WTC11 (cell line): ENCODE measurements around the gene CNGA4. TPM values are rescaled to one million over a fixed set of nuclear protein-coding genes. Genes with fewer than 3 reads are reported as not detected.

ENCODE experiments used
- ATAC-seq: fragments of 200-7000 bp; cut with Tn5 transposase; 2 replicates; pipeline ENCODE4 v1.10.0; 2021; ENCODE audit warnings: mild to moderate bottlenecking, moderate library complexity
- CTCF ChIA-PET: fragments of 300-600 bp; sonication (Branson Sonifier 250); formaldehyde crosslinking; loops from one replicate; lab custom pipeline; 2021; ENCODE audit warnings: antibody characterized with exemption; lab: Charles Lee
- POLR2A ChIA-PET: fragments of 350-600 bp; sonication (Branson Sonifier 250); formaldehyde crosslinking; loops from one replicate; lab custom pipeline; 2021; ENCODE audit warnings: antibody characterized with exemption; lab: Charles Lee
- DNase-seq: peaks from one replicate; pipeline ENCODE4 v3.0.0; 2021; ENCODE audit warnings: low spot score
- H3K27ac Mint-ChIP-seq: 2 replicates; pipeline ENCODE4 v1.8.0; 2021; ENCODE audit warnings: mixed read lengths
- H3K27me3 Mint-ChIP-seq: 2 replicates; pipeline ENCODE4 v1.8.0; 2021; ENCODE audit warnings: low read depth, mild to moderate bottlenecking, moderate library complexity, mixed read lengths
- H3K36me3 Mint-ChIP-seq: 2 replicates; pipeline ENCODE4 v1.8.0; 2021; ENCODE audit warnings: mixed read lengths
- H3K4me1 Mint-ChIP-seq: 2 replicates; pipeline ENCODE4 v1.8.0; 2022; ENCODE audit warnings: mixed read lengths
- H3K4me3 Mint-ChIP-seq: 2 replicates; pipeline ENCODE4 v1.8.0; 2021; ENCODE audit warnings: mild to moderate bottlenecking, moderate library complexity, mixed read lengths
- H3K9me3 Mint-ChIP-seq: 2 replicates; pipeline ENCODE4 v1.8.0; 2021; ENCODE audit warnings: mixed read lengths
- ATF3 ChIP-seq: sonication (generic); formaldehyde crosslinking; conservative IDR thresholded peaks from 2 replicates; pipeline ENCODE4 v1.8.1; 2022; ENCODE audit warnings: mild to moderate bottlenecking, missing genetic modification reagents
- CREM ChIP-seq: sonication (generic); formaldehyde crosslinking; IDR thresholded peaks from 2 replicates; pipeline ENCODE4 v1.8.1; 2022; ENCODE audit warnings: mild to moderate bottlenecking, missing genetic modification reagents, moderate library complexity
- CTCF ChIP-seq: fragments of 200-600 bp; IDR thresholded peaks from 2 replicates; pipeline ENCODE4 v1.8.0; 2022; ENCODE audit warnings: antibody characterized with exemption
- ELF4 ChIP-seq: sonication (generic); formaldehyde crosslinking; IDR thresholded peaks from 2 replicates; pipeline ENCODE4 v1.8.1; 2022; ENCODE audit warnings: low read depth, mild to moderate bottlenecking, moderate library complexity, missing genetic modification reagents
- GABPB1 ChIP-seq: sonication (generic); formaldehyde crosslinking; IDR thresholded peaks from 2 replicates; pipeline ENCODE4 v1.8.1; 2023; ENCODE audit warnings: mild to moderate bottlenecking, missing genetic modification reagents
- IRF2 ChIP-seq: sonication (generic); formaldehyde crosslinking; IDR thresholded peaks from 2 replicates; pipeline ENCODE4 v1.8.0; 2022; ENCODE audit warnings: low read depth, missing genetic modification reagents, borderline replicate concordance
- MAX ChIP-seq: sonication (generic); formaldehyde crosslinking; IDR thresholded peaks from 2 replicates; pipeline ENCODE4 v1.8.0; 2022; ENCODE audit warnings: mild to moderate bottlenecking, missing genetic modification reagents
- MXD4 ChIP-seq: fragments of 250-450 bp; sonication (Bioruptor Pico); IDR thresholded peaks from 2 replicates; pipeline ENCODE4 v1.8.0; 2021; ENCODE audit warnings: mild to moderate bottlenecking, moderate library complexity, borderline replicate concordance
- NFE2L1 ChIP-seq: sonication (generic); formaldehyde crosslinking; IDR thresholded peaks from 2 replicates; pipeline ENCODE4 v1.8.1; 2023; ENCODE audit warnings: missing genetic modification reagents
- NR3C1 ChIP-seq: sonication (generic); formaldehyde crosslinking; conservative IDR thresholded peaks from 2 replicates; pipeline ENCODE4 v1.8.1; 2023; ENCODE audit warnings: low read depth, mild to moderate bottlenecking, missing genetic modification reagents
- PRDM15 ChIP-seq: sonication (generic); formaldehyde crosslinking; IDR thresholded peaks from 2 replicates; pipeline ENCODE4 v1.8.0; 2022; ENCODE audit warnings: missing genetic modification reagents
- SOX15 ChIP-seq: fragments of 250-450 bp; sonication (Bioruptor Pico); IDR thresholded peaks from 2 replicates; pipeline ENCODE4 v1.9.0; 2021; ENCODE audit warnings: mild to moderate bottlenecking
- ZBTB43 ChIP-seq: sonication (generic); formaldehyde crosslinking; IDR thresholded peaks from 2 replicates; pipeline ENCODE4 v1.8.1; 2023; ENCODE audit warnings: mild to moderate bottlenecking, missing genetic modification reagents
- ZMAT4 ChIP-seq: fragments of 250-450 bp; sonication (Bioruptor Pico); IDR thresholded peaks from 2 replicates; pipeline ENCODE4 v1.9.0; 2021; ENCODE audit warnings: mild to moderate bottlenecking
- ZNF121 ChIP-seq: sonication (generic); formaldehyde crosslinking; IDR thresholded peaks from 2 replicates; pipeline ENCODE4 v1.8.0; 2023; ENCODE audit warnings: missing genetic modification reagents
- ZNF317 ChIP-seq: sonication (generic); formaldehyde crosslinking; IDR thresholded peaks from 2 replicates; pipeline ENCODE4 v1.8.1; 2023; ENCODE audit warnings: low read depth, mild to moderate bottlenecking, moderate library complexity, missing genetic modification reagents, borderline replicate concordance
- ZNF396 ChIP-seq: fragments of 250-450 bp; sonication (Bioruptor Pico); IDR thresholded peaks from 2 replicates; pipeline ENCODE4 v1.8.0; 2021; ENCODE audit warnings: mild to moderate bottlenecking, moderate library complexity, borderline replicate concordance
- ZNF416 ChIP-seq: fragments of 250-450 bp; sonication (Bioruptor Pico); IDR thresholded peaks from 2 replicates; pipeline ENCODE4 v1.9.0; 2021; ENCODE audit warnings: mild to moderate bottlenecking, inconsistent platforms
- total RNA-seq: library from RNA; stranded (reverse); gene quantifications from 3 replicates; pipeline ENCODE4 v1.2.3, GENCODE V29; 2021

CNGA4 gene
- total RNA-seq, 1 experiment from 2014 or later = 0.35 TPM

GRCh38 chr11:6269994-6270393 is 31.1 kb downstream of the CNGA4 start (continued):
- no peak for TF ChIP-seq ZMAT4 (CRISPR knock-in tag)
- TF ChIP-seq NR3C1 (CRISPR knock-in tag) = no peak
- TF ChIP-seq ZNF416 (CRISPR knock-in tag) = no peak
- TF ChIP-seq GABPB1 (CRISPR knock-in tag) = no peak
- TF ChIP-seq ATF3 (CRISPR knock-in tag) = no peak
- no peak for TF ChIP-seq NFE2L1 (CRISPR knock-in tag)
- peak; percentile 48; the same call in 1 of the 2 replicates for TF ChIP-seq ZNF121 (CRISPR knock-in tag)
- TF ChIP-seq ELF4 = no peak
- no peak for TF ChIP-seq CREM (CRISPR knock-in tag)
- TF ChIP-seq IRF2 = no peak
- no peak for TF ChIP-seq ZNF317
- no peak for TF ChIP-seq ZBTB43
- TF ChIP-seq MXD4 (CRISPR knock-in tag) = no peak
- peak; percentile 19; the same call in 1 of the 2 replicates for TF ChIP-seq MAX
- no peak for TF ChIP-seq SOX15

- TF ChIP-seq CTCF = no peak
- 0 out of 2 replicates have a peak, but pooled peaks have one; percentile 2 for TF ChIP-seq ZBTB43
- TF ChIP-seq ZNF396 (CRISPR knock-in tag) = no peak
- TF ChIP-seq PRDM15 = peak; percentile 88
- ChIA-PET CTCF (interaction anchor here (0.8 to 5.8 kb wide), 9 partner anchors 11 to 92 kb away, joined by 3 to 82 read pairs (median 18); partner anchors contain the start of gene CCKBR), POLR2A (no interaction called here)
- peak; percentile 30 for ATAC-seq
- Mint-ChIP-seq H3K27ac (no peak overlapping the region), H3K4me1 (peaks cover 7% of the 10 kb centered on the region; the same call in 1 of the 2 replicates), H3K27me3 (peaks cover 38% of the 10 kb centered on the region), H3K4me3 (no peak overlapping the region), H3K36me3 (no peaks in the 10 kb centered on the region), H3K9me3 (no peaks in the 10 kb centered on the region)
- no peak for DNase-seq
These were observed 31.8 kb downstream of the CNGA4 start for GRCh38 chr11:6270584-6271246.
